AG09319 (cell line): ENCODE results near the gene CARNS1.

Experiments
- DNase-seq: peaks from one replicate; pipeline ENCODE4 v3.0.0-alpha.2; 2010; ENCODE audit warnings: low read depth; ENCODE audit errors: extremely low read depth
- TF ChIP-seq, protein P1 (sequence below): IDR thresholded peaks from 2 replicates; pipeline ENCODE4 v1.5.1; 2011; ENCODE audit warnings: low read depth, mild to moderate bottlenecking, inconsistent platforms, low read length, moderate library complexity

Gene CARNS1

DNA sequence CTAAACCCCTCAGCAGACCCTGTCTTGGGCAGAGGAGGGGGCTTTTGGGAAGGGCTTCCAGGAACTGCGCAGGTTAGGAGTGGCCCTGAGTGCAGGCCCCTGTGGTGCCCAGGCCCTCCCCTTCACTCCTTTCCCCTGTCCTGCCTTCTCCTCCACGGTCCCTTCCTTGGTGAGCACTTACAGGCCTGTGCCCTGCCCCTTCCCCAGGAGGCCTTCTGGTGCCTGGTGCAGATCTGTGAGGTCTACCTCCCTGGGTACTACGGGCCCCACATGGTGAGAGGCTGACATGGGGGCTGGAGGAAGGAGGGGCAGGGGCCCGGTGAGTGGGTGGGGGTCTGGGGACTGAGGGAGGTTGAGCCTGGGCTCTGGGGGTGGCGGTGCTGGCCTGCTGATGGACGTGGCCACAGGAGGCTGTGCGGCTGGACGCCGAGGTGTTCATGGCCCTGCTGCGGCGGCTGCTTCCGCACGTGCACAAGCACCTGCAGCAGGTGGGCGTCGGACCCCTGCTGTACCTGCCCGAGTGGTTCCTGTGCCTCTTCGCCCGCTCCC is 9.0 kb upstream of the CARNS1 start:
- TF ChIP-seq, protein P1, sequence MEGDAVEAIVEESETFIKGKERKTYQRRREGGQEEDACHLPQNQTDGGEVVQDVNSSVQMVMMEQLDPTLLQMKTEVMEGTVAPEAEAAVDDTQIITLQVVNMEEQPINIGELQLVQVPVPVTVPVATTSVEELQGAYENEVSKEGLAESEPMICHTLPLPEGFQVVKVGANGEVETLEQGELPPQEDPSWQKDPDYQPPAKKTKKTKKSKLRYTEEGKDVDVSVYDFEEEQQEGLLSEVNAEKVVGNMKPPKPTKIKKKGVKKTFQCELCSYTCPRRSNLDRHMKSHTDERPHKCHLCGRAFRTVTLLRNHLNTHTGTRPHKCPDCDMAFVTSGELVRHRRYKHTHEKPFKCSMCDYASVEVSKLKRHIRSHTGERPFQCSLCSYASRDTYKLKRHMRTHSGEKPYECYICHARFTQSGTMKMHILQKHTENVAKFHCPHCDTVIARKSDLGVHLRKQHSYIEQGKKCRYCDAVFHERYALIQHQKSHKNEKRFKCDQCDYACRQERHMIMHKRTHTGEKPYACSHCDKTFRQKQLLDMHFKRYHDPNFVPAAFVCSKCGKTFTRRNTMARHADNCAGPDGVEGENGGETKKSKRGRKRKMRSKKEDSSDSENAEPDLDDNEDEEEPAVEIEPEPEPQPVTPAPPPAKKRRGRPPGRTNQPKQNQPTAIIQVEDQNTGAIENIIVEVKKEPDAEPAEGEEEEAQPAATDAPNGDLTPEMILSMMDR = no peak
- DNase-seq = no peak

DNA sequence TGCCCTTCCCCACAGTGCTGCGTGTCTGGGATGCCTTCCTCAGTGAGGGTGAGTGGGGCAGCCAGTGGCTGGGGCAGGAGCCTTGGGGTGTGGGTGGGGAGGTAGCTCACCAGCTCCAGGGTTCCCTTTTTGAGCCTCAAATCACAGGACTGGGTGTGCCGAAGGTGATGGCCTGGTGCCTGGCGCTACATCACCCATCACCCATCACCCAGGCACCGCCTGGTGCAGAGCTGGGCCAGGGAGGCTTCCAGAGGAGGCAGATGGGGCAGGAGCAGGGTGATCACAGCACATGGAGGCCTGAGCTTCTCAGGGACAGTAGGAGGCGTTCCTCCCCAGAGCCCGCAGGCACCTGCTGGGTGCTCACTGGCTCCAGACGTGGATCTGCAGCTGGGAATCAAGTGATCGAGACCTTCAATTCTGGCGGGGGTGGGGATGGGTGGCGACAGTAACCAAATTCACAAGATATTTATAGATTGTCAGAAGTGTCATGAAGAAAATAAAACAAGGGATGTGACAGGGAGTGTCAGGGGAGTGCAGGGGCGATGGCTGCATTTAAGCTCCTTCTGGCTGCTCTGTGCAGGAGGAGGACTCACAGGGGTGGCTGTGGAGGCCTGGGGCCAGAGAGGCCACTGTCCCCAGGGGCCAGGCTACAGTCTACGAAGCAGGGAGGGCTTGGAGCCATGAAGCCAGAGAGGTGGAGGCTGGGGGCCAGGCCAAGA is 8.3 kb upstream of the CARNS1 start:
- TF ChIP-seq, protein P1 = no peak

DNA sequence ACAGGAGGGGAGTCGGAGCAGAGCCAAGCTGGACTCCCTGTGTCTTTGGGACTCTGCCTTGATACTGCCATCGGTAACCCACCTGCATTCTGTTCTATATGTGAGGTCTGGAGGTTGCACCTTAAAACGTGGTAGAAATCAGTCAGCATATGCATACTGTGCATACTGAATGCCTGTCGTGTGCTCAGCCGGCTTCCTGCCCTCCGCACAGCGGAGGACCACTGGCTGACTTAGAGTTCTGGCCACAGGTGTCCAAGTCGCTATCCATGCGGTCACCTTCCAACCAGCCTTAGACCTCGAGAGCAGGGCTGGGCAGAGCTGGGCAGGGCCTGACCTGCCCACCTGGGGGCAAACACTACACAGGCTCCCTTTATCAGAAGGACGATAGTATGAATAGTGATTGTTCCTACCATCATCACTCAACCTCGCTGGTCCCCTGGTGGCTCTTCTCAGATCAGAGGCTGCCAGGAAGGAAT is 7.8 kb upstream of the CARNS1 start:
- TF ChIP-seq, protein P1 = no peak
- no peak for DNase-seq

More for the DNA sequence above, 8.3 kb upstream of the CARNS1 start:
- no peak for DNase-seq

DNA sequence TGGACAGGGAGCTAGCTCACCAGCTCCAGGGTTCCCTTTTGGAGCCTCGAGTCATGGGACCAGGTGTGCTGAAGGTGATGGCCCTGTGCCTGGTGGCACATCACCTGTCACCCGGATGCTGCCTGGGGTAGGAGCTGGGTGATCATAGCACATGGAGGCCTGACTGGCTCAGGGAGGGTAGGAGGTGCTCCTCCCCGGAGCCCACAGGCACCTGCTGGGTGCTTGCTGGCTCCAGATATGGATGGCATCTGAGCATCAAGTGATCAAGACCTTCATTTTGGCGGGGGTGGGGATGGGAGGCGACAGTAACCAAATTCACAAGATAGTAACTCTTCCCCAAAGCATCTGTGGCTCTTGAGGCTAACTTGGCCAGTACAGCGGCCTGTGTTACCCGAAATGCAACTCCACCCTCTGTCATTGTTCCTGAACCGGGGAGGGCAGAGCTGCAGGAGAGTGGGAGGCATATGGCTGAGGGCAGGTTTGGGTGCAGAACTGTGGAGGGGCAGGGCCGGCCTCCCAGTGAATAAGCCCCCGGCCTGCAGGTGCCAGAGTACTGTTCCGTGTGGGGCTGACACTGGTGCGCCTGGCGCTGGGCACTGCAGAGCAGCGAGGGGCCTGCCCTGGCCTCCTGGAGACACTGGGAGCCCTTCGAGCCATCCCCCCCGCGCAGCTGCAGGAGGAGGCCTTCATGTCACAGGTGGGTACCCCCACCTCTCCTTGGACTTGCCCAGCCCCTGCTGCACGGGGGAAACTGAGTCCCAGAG is 6.9 kb upstream of the CARNS1 start:
- TF ChIP-seq, protein P1 = no peak
- no peak for DNase-seq

DNA sequence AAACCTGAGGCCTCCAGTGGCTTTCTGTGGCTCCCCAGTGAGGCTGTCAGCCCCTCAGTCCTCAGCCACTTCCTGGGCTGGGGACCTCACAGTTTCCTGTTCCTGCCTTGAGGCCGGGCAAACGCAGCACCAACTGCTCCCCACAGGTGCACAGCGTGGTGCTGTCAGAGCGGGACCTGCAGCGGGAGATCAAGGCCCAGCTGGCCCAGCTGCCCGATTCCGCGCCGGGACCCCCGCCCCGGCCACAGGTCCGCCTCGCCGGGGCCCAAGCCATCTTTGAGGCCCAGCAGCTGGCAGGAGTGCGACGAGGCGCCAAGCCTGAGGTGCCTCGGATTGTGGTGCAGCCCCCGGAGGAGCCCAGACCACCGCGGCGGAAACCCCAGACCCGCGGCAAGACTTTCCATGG is 6.2 kb upstream of the CARNS1 start:
- no peak for DNase-seq
- TF ChIP-seq, protein P1 = no peak

DNA sequence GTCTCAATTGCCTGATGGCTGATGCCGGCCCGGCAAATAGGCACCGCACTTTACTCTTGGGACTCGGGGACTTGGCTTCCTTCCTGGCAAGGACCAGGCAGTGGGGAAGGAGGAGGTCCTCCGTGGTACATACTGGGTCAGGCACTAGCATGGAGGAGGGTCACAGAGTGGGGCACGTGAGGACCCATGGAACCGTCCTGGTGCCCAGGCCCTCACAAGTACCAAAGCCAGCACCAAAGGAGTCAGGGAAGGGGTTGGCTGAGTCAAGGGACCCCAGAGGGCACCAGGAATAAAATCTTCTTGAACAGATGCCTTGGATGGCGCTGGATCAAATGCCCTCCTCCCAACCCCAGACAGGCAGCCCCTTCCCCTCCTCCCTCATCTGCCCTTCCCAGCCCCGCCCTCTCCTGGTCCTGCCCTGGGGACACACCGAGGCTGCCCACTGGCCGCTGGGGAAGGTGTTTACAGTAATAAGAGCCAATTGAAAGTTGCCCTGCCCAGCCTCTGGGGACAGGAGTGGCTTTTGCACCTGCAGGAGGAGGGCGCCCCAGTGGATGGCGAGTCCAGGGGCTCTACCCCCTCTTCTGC is 5.6 kb upstream of the CARNS1 start:
- no peak for DNase-seq

More for the DNA sequence above, 5.6 kb upstream of the CARNS1 start:
- TF ChIP-seq, protein P1 = no peak
